Fibroblast of the aortic adventitia (primary cell): ENCODE results near the gene SCUBE3. TPM values are rescaled to one million over a fixed set of nuclear protein-coding genes. Genes with fewer than 3 reads are reported as not detected.

Experiments used
- DNase-seq: peaks from one replicate; pipeline ENCODE4 v3.0.0-alpha.2; 2010; ENCODE audit warnings: low read depth
- H3K4me3 ChIP-seq: 2 replicates; pipeline ENCODE4 v1.5.1; 2011; ENCODE audit warnings: low read depth, mild to moderate bottlenecking, control low read depth, low read length, moderate library complexity
- CTCF ChIP-seq: IDR thresholded peaks from 2 replicates; pipeline ENCODE4 v1.5.1; 2011; ENCODE audit warnings: mild to moderate bottlenecking, low read length, control low read depth, inconsistent platforms; ENCODE audit not compliant: insufficient read depth
- total RNA-seq: library from RNA; depleted of rRNA; stranded (reverse); fragments of >200 nt; gene quantifications from 2 replicates; pipeline ENCODE4 v1.2.3, GENCODE V29; 2012; ENCODE audit warnings: low replicate concordance

SCUBE3 gene
- total RNA-seq, 1 donor, result 10.0 TPM

- no peak overlapping the region for H3K4me3 ChIP-seq
- no peak for TF ChIP-seq CTCF
- DNase-seq, result no peak
Observed at GRCh38 chr6:35216412-35216732, 2.6 kb downstream of the SCUBE3 start.

DNA sequence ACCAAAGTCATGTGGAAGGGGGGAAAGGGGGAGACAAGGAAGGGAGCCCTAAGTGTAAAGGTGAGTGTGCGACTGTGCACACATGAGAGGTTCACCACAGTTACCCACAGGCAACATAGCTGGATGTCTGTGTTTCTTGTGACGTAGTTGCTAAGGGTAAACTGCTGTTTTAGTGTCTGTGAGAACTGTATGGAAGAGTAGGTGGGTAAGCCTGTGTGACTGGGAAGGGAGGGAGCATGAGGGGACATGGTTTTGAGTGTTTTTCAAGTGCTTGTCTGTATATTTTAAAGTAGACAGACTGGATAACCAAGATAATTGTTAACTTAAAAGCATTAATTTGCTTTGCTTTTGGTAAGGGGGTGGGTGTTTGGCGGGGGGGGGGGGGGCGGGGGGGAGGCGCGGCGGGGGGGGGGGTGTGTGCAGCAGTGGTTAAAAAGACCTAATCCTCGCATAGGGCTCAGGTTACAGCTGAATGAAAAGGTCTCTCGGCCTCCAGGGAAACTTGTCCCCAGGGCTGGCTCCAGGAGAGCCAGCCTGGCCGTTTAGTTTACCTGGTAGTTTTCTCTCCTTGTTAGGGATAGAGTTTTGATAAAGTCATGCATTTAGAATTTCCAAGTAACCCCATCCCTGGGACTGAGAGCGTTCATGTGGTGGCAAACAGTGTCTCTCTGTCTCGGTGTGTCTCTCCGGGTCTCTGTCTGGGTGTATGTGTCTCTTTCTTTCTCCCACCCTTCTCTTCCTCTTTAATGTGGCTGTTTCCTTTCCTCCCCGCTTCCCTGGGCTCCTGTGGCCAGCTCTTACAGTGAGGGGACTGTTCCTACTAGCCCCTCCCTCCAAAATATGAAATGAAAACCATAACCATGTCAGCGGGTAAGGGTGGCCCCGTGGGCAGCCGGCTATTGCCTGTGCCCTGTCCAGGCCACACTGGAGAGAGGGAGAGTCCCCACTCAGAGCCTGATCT, 3.4 kb downstream of the SCUBE3 start:
- no peak overlapping the region for H3K4me3 ChIP-seq
- TF ChIP-seq CTCF, result no peak
- DNase-seq, result no peak

DNA sequence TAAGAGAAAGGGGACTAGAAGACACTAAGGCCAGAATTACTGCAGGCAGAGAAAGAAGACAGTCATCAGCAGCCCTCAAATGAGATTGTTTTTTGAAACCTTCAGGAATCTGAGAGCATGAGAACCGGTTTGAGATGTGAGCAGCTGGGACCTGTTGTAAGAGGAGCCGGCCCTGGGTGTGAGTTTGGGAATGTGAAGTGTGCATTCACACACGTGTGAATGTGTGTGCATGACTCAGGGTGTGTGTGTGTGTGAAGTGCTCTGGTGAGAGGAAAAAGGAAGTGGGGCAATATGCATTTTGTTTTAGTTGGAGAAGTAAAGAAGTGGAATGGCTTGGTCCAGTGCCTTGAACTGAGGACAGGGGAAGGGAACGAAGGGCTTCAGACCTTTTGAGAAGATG, 4.3 kb downstream of the SCUBE3 start:
- TF ChIP-seq CTCF, result no peak
- peak; percentile 37 for DNase-seq
- no peak overlapping the region for H3K4me3 ChIP-seq

- DNase-seq, result no peak
- no peak overlapping the region for H3K4me3 ChIP-seq
- TF ChIP-seq CTCF, result no peak
Observed at GRCh38 chr6:35218456-35218855, 4.7 kb downstream of the SCUBE3 start.

GRCh38 chr6:35219683-35220326, 6.0 kb downstream of the SCUBE3 start:
- no peak overlapping the region for H3K4me3 ChIP-seq
- DNase-seq, result no peak
- TF ChIP-seq CTCF, result no peak

GRCh38 chr6:35220711-35221110, 7.0 kb downstream of the SCUBE3 start:
- no peak for DNase-seq
- H3K4me3 ChIP-seq, result no peak overlapping the region
- TF ChIP-seq CTCF, result no peak
